Breast epithelium (tissue), 3 donors: ENCODE results near the gene SETD3.

Experiments
- POLR2A ChIP-seq: fragments of 450-650 bp; IDR thresholded peaks from one replicate; pipeline ENCODE4 v1.6.1; 2016; ENCODE audit warnings: antibody characterized with exemption, mild to moderate bottlenecking, moderate library complexity
- POLR2AphosphoS5 ChIP-seq, 3 donors: sonication (generic); formaldehyde crosslinking; IDR thresholded peaks; one replicate each; pipeline ENCODE4 v1.6.1; 2017; ENCODE audit warnings: antibody characterized with exemption in 3 of 3
- TF ChIP-seq, protein P1 (sequence below), 3 donors: fragments of 450-650 bp; IDR thresholded peaks; one replicate each; pipeline ENCODE4 v1.5.1; 2016 to 2017; ENCODE audit warnings: antibody characterized with exemption in 3 of 3, mild to moderate bottlenecking in 3 of 3, moderate library complexity in 3 of 3

DNA sequence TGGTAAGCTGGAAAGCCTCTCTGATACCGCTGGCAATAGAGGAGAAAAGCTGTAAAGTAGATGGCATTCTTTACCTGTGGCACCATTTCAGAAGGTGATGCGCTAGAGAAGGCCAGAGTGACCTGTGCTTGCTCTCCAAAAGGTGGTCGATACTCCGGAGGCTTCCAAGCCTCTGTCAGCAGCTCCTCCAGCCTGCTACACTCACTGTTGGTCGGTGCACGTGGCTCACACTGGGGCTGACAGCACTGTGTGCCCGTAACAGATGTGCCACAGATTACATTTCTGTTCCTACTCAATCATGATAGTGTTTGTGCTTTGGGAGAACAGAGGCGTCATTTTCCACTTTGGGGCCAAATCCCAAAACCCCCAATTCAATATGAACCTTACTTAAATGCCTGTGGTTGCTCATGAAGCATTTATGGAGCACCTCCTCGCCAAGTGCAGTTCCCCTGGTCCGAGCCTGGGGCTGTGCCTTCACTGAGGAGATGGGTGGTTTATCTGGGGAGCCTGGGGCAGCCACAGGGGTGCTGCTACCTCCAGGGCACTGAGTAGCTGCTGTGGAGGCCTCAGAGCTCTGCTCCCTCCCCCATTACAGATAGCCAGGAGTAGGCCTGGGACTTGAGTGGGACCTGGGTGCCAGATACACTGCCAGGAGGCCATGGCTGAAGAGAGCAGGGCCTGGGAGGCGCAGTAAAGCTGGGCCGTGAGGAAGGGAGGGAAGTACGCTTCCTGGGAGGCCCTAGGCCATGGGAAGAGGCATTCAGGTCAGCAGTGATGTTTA lies 27.4 kb upstream of the SETD3 start:
- TF ChIP-seq, protein P1, sequence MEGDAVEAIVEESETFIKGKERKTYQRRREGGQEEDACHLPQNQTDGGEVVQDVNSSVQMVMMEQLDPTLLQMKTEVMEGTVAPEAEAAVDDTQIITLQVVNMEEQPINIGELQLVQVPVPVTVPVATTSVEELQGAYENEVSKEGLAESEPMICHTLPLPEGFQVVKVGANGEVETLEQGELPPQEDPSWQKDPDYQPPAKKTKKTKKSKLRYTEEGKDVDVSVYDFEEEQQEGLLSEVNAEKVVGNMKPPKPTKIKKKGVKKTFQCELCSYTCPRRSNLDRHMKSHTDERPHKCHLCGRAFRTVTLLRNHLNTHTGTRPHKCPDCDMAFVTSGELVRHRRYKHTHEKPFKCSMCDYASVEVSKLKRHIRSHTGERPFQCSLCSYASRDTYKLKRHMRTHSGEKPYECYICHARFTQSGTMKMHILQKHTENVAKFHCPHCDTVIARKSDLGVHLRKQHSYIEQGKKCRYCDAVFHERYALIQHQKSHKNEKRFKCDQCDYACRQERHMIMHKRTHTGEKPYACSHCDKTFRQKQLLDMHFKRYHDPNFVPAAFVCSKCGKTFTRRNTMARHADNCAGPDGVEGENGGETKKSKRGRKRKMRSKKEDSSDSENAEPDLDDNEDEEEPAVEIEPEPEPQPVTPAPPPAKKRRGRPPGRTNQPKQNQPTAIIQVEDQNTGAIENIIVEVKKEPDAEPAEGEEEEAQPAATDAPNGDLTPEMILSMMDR (IDR thresholded peaks at IDR 0.05): no peak
- TF ChIP-seq POLR2A (no peak), POLR2AphosphoS5 (IDR thresholded peaks at IDR 0.05) (no peak)
